Psoas muscle (tissue), 8 donors: ENCODE data around the gene CDK11B. TPM values are rescaled to one million over a fixed set of nuclear protein-coding genes. Genes with fewer than 3 reads are reported as not detected.
"Not testable (repeated sequence)": the region's sequence is repeated elsewhere in the genome, so short reads cannot be mapped to it uniquely, and the experiment has no call there.

Experiments
- ATAC-seq, 4 donors: fragments of 200-7000 bp; cut with Tn5 transposase; one replicate each; pipeline ENCODE4 v1.9.1; 2020; ENCODE audit warnings: moderate library complexity in 3 of 4, mild to moderate bottlenecking in 2 of 4
- DNase-seq, 2 donors: peaks; one replicate each; pipeline ENCODE4 v3.0.0-alpha.2; 2020
- H3K27ac ChIP-seq: fragments of 200-600 bp; one replicate; pipeline ENCODE4 v1.8.0; 2022
- H3K27me3 ChIP-seq, 3 donors: fragments of 200-600 bp in 1 of 3; one replicate each; pipeline versions ENCODE4 v1.6.1 to v1.8.0; 2013 to 2022; ENCODE audit warnings: low read length in 2 of 3, mild to moderate bottlenecking in 2 of 3, moderate library complexity in 1 of 3; ENCODE audit not compliant: insufficient read depth in 3 of 3
- H3K36me3 ChIP-seq, 2 donors: fragments of 200-600 bp in 1 of 2; one replicate each; pipeline versions ENCODE4 v1.6.1 to v1.8.0; 2013 to 2022; ENCODE audit warnings: low read depth in 1 of 2, mild to moderate bottlenecking in 1 of 2, moderate library complexity in 1 of 2; ENCODE audit not compliant: insufficient read depth in 1 of 2
- H3K4me1 ChIP-seq: fragments of 200-600 bp; one replicate; pipeline ENCODE4 v1.8.0; 2022
- H3K4me3 ChIP-seq: fragments of 200-600 bp; one replicate; pipeline ENCODE4 v1.8.0; 2022; ENCODE audit warnings: mild to moderate bottlenecking
- H3K9me3 ChIP-seq: fragments of 200-600 bp; one replicate; pipeline ENCODE4 v1.8.0; 2022
- WGBS, 3 donors: extraction: QIAGEN DNeasy Blood & Tissue Kit; methylation state at CpG; one replicate each; pipeline versions ENCODE4 v1.1.6 to v1.1.7; 2013; 5-methylcytosine and 5-hydroxymethylcytosine counted together
- intact Hi-C, 2 donors: fragments of 100-400 bp; cut with DNase I; formaldehyde crosslinking; loops; one replicate each; pipeline versions ENCODE4 v1.11.0 to v1.14.2; 2022
- polyA plus RNA-seq, 3 donors: library from polyadenylated mRNA; stranded (reverse); fragments of 200-250 nt; gene quantifications; one replicate each; pipeline ENCODE4 v1.2.3, GENCODE V29; 2013
- total RNA-seq, 4 donors: library from RNA; stranded (reverse); fragmentation: NEBNext Ultra II Directional in 2 of 4; extraction: Animal tissue kit (Norgen Biotek cat#: 25700) in 2 of 4; gene quantifications; one replicate each; pipeline versions ENCODE4 v1.2.1 to v1.2.4, GENCODE V29; 2021 to 2023
- donor health status: healthy with polysubstance abuse.
- donor health status: DM: no; HTN: no; CAD: no; lungs with moderate emphysema.
- donor health status: Bipolar disorder and iron deficiency.
- donor health status: healthy.
- donor health status: DM: yes; HTN: yes; CAD: no.
- donor health status: DM: no; HTN: no; CAD: no.
- donor health status: DM: no; HTN: no; CAD: no.
- donor health status: DM: yes; HTN: yes; CAD: no.

Gene CDK11B
- total and polyA plus RNA-seq, 7 donors = 30.6 to 72.8 (median 42.1) TPM

GRCh38 chr1:1647567-1648241 lies 11.1 kb downstream of the CDK11B start:
- H3K27me3 ChIP-seq, H3K4me3 ChIP-seq, intact Hi-C loops, ATAC-seq, H3K9me3 ChIP-seq, H3K4me1 ChIP-seq, H3K27ac ChIP-seq: not testable (repeated sequence)
- 86 to 90% (median 90%) methylated on average over 17 of the region's 17 CpGs for WGBS, 3 donors
- H3K36me3 ChIP-seq = peaks cover 0 to 71% of the 10 kb centered on the region in 2 donors
- DNase-seq = peak in 1 of 2 donors; percentile 25

GRCh38 chr1:1646326-1646725 lies 12.5 kb downstream of the CDK11B start:
- intact Hi-C loops, ATAC-seq, H3K4me3 ChIP-seq, H3K27ac ChIP-seq, H3K27me3 ChIP-seq, DNase-seq, H3K4me1 ChIP-seq, H3K9me3 ChIP-seq: not testable (repeated sequence)
- peaks cover 0 to 57% of the 10 kb centered on the region in 2 donors for H3K36me3 ChIP-seq
- WGBS, 3 donors = 79 to 89% (median 83%) methylated on average over 3 to 5 of the region's 5 CpGs

- H3K9me3 ChIP-seq, H3K27me3 ChIP-seq, ATAC-seq, intact Hi-C loops, DNase-seq, H3K4me1 ChIP-seq, H3K27ac ChIP-seq, H3K4me3 ChIP-seq: not testable (repeated sequence)
- H3K36me3 ChIP-seq = peaks cover 0 to 34% of the 10 kb centered on the region in 2 donors
- 93 to 95% (median 94%) methylated on average over 19 to 32 of the region's 38 CpGs for WGBS, 3 donors
Observed at GRCh38 chr1:1640711-1641461, 17.9 kb downstream of the CDK11B start.

GRCh38 chr1:1640081-1640480 lies 18.7 kb downstream of the CDK11B start:
- H3K9me3 ChIP-seq, H3K4me3 ChIP-seq, intact Hi-C loops, H3K27ac ChIP-seq, H3K4me1 ChIP-seq, ATAC-seq, H3K27me3 ChIP-seq: not testable (repeated sequence)
- peaks cover 0 to 30% of the 10 kb centered on the region in 2 donors for H3K36me3 ChIP-seq
- peak in 1 of 2 donors; percentile 35 for DNase-seq
- 94 to 98% (median 97%) methylated on average over 7 to 21 of the region's 25 CpGs for WGBS, 3 donors

- intact Hi-C loops, ATAC-seq, H3K9me3 ChIP-seq, H3K27ac ChIP-seq, H3K27me3 ChIP-seq, H3K4me1 ChIP-seq, H3K4me3 ChIP-seq: not testable (repeated sequence)
- H3K36me3 ChIP-seq = peaks cover 0 to 30% of the 10 kb centered on the region in 2 donors
- WGBS, 3 donors = 90 to 91% (median 90%) methylated on average over 13 to 16 of the region's 16 CpGs
- peak in 1 of 2 donors; percentile 27 for DNase-seq
Observed at GRCh38 chr1:1639368-1639767, 19.4 kb downstream of the CDK11B start.

- 73 to 90% (median 82%) methylated on average over 8 to 9 of the region's 13 CpGs for WGBS, 3 donors
- ATAC-seq (peak in 1 of 4 donors; percentile 47), DNase-seq (peak in 1 of 2 donors; percentile 38)
- H3K9me3 ChIP-seq, intact Hi-C loops, H3K4me1 ChIP-seq, H3K4me3 ChIP-seq, H3K27me3 ChIP-seq, H3K27ac ChIP-seq: not testable (repeated sequence)
- H3K36me3 ChIP-seq = peaks cover 0 to 30% of the 10 kb centered on the region in 2 donors
Observed at GRCh38 chr1:1638528-1638927, 20.3 kb downstream of the CDK11B start.

- H3K4me3 ChIP-seq, H3K4me1 ChIP-seq, H3K27ac ChIP-seq, intact Hi-C loops, H3K9me3 ChIP-seq, ATAC-seq, H3K27me3 ChIP-seq: not testable (repeated sequence)
- H3K36me3 ChIP-seq = peaks cover 0 to 27% of the 10 kb centered on the region in 2 donors
- 81 to 82% (median 82%) methylated on average over 12 to 14 of the region's 14 CpGs for WGBS, 3 donors
- DNase-seq = peak in 1 of 2 donors; percentile 19
Observed at GRCh38 chr1:1637479-1637875, 21.3 kb downstream of the CDK11B start.

GRCh38 chr1:1636621-1637478 lies 22.0 kb downstream of the CDK11B start:
- H3K4me1 ChIP-seq, H3K27ac ChIP-seq, ATAC-seq, intact Hi-C loops, H3K9me3 ChIP-seq, H3K27me3 ChIP-seq, H3K4me3 ChIP-seq: not testable (repeated sequence)
- DNase-seq = peak in 1 of 2 donors; percentile 47
- 88 to 89% (median 89%) methylated on average over 34 to 37 of the region's 37 CpGs for WGBS, 3 donors
- H3K36me3 ChIP-seq = peaks cover 0 to 27% of the 10 kb centered on the region in 2 donors

- peaks cover 0 to 24% of the 10 kb centered on the region in 2 donors for H3K36me3 ChIP-seq
- H3K4me3 ChIP-seq, H3K4me1 ChIP-seq, H3K9me3 ChIP-seq, intact Hi-C loops, ATAC-seq, H3K27ac ChIP-seq, H3K27me3 ChIP-seq: not testable (repeated sequence)
- 90 to 95% (median 91%) methylated on average over 8 to 9 of the region's 13 CpGs for WGBS, 3 donors
- DNase-seq = peak in 1 of 2 donors; percentile 23
Observed at GRCh38 chr1:1634613-1635012, 24.2 kb downstream of the CDK11B start.

GRCh38 chr1:1633409-1633808 lies 25.4 kb downstream of the CDK11B start:
- intact Hi-C loops, ATAC-seq, H3K4me1 ChIP-seq, H3K27ac ChIP-seq, H3K9me3 ChIP-seq, H3K4me3 ChIP-seq, DNase-seq, H3K27me3 ChIP-seq: not testable (repeated sequence)
- WGBS, 3 donors = no CpG with 5 or more reads among the region's 35 CpGs
- H3K36me3 ChIP-seq = peaks cover 4 to 26% of the 10 kb centered on the region in 2 donors
